TTC549 (cell line): ENCODE data around the gene ARL14EPL.
"Not testable (repeated sequence)": the region's sequence is repeated elsewhere in the genome, so short reads cannot be mapped to it uniquely, and the experiment has no call there.

Experiments
- FAIRE-seq: peaks from 2 replicates; lab custom pipeline; 2012; peaks lifted over from hg19 to GRCh38; lab: Jason Lieb, UNC

Gene ARL14EPL

DNA sequence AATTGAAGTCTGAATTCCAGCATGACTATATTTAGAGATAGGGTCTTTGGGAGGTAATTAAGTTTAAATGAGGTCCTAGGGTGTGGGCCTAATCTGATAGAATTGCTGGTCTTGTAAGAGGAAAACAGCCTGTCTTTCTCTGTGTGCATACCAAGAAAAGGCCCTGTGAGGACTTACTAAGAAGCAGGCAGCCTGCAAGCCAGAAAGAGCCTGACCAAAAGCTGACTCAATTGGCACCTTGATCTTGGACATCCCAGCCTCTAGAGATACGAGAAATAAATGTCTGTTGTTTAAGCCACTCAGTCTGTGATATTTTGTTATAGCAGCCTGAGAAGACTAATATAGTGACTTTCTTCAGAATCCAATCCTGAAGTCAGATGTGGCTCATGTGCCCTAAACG lies 14.6 kb downstream of the ARL14EPL start:
- FAIRE-seq, result no peak

DNA sequence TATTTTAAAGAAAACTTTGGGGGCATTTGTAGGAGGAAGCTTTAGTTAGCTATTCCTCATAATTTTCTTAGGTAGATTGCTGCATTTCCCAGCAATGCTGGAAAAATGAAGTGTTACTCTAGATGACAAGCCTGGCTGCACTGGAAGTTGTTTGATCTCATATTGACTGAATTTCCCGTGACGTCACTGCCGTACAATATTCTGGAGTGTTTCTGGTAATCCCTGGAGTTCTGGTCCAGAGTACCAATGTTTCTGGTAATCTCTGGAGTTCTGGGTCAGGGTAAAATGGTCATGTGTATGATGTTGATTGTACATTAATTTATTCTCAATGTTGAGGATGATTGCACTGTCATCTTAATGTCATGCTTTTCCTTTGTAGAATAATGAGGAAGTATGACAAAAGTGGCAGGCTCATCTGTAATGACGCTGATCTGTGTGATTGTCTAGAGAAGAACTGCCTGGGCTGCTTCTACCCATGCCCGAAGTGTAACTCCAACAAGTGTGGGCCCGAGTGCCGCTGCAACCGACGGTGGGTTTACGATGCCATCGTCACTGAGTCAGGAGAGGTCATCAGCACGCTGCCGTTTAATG lies 26.2 kb downstream of the ARL14EPL start:
- no peak for FAIRE-seq

DNA sequence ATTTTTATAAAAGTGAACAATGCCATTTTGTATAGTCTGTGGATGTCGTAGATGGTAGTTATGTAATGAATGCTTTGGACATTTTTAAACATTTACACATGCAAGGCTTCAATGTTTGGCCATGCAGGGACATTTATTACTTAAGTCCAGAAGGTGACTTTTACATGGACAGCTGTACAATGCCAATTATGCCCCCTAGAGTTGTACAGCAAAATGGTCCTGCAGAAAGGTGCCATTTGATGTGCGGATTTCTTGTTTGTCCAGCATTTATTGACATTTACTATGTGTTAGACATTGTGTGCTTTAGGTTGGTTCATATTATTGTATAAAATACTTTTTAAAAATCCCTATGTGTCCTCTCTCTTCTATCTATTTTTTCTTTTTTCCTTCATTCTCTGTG lies 30.1 kb downstream of the ARL14EPL start:
- FAIRE-seq, result no peak

DNA sequence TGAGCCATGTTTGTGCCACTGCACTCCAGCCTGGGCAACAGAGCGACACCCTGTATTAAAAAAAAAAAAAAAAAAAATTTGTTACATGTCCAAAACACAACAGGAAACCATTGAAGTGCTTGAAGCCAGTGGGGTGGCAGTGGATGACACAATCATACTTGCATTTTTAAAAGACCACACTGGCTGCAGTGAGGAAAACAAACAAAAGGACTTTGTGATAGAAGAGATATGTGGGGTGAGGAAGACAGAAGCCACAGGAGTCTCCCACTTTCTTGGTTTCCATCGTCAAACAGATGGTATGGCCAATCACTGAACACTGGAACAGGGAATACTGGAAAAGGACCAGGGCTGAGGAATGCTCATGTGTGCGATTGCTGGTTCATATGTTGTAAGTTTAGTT lies 31.7 kb downstream of the ARL14EPL start:
- no peak for FAIRE-seq

DNA sequence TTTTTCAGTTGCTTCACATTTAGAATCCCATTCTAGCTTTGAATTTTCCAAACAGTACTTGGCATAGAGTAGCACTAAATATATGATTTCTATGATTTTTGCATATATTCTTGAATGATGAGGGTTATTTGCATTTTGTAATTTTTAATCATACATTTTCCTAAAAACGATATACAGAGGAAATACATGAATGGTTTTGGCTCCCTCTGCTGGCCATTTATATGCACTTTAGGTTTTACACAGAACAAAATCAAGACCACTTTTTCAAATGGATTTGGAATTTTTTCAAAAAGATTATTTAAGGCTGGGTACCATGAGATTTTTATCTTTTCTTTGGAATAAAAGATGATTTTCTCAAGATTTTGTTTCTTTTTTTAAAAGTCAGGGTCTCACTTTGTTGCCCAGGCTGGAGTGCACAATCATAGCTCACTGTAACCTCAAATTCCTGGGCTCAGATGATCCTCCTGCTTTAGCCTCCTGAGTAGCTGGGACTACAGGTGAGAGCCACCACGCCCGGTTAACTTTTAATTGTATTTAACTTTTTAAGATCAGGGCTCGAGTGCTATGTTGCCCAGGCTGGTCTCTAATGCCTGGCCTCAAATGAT lies 35.9 kb downstream of the ARL14EPL start:
- peak; percentile 89 for FAIRE-seq

DNA sequence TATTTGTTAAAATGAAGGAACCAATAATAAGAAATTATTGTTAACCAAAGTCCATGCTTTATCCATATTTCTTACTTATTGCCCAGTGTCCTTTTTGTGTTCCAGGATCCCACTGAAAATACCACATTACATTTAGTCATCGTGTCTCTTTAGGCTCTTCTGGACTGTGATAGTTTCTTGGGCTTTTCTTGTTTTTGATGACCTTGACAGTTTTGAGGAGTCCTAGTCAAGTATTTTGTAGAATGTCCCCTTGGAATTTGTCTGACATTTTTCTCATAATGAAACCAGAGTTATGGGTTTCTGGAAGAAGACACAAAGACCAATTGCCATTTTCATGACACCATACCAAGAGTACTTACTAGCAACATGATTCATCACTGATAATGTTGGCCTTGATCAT lies 38.9 kb downstream of the ARL14EPL start:
- FAIRE-seq, result no peak

DNA sequence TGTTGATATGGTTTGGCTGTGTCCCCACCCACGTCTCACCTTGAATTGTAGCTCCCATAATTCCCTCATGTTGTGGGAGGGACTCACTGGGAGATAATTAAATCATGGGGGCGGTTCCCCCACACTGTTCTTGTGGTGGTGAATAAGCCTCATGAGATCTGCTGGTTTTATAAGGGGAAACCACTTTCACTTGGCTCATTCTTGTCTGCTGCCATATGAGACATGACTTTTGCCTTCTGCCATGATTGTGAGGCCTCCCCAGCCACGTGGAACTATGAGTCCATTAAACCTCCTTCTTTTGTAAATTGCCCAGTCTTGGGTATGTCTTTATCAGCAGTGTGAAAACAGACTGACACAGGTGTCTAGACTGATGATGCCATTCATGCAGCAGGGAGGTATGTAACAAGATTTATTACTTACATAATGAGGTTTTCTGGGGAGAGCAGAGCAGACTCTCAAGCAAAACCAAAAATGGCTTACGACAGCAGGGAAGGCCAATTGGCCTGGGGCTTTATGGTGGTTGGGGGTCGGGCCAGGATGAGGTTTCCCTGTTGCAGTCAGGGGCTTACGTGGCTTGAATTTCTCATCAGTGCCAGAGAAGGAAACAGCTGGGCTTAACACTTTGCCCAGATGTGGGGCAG lies 43.0 kb downstream of the ARL14EPL start:
- no peak for FAIRE-seq

DNA sequence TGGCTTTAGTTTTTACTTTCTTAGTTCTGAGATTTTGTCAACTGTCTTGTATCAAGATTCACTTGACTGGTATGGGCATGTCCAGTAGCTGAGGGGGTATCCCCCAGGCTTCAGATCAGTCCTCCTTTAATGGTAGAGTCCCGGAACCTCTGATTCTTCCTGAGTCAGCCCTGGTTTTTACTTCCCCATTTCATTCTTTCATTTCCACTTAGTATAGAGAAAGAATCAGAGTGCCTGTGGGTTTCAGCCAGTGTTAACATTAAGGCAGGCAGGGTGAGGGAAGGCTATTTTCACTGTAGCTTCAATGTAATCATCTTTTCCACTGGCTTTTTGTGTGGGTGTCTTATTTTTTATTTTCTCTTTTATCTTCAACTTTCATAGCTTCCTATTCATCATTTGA lies 44.2 kb downstream of the ARL14EPL start:
- FAIRE-seq, result no peak

DNA sequence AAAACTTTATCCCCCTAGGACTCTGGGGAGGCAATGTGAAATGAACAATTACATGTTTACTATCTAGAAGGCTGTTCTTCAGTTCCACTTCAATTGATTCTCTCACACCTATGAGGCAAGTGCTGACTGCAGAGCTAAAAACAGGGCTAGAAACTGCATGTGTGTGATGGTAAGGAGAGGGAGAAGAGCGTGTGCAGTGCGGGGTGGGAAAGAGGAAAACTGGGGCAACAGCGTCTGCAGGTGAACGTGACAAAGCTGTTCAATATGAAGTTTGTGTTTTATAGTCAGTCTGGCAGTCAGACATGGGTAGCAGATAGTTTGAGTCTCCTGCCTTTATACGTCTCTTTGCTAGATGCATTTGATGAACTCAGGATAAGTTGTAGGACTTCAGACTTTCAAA lies 45.9 kb downstream of the ARL14EPL start:
- FAIRE-seq, result no peak

DNA sequence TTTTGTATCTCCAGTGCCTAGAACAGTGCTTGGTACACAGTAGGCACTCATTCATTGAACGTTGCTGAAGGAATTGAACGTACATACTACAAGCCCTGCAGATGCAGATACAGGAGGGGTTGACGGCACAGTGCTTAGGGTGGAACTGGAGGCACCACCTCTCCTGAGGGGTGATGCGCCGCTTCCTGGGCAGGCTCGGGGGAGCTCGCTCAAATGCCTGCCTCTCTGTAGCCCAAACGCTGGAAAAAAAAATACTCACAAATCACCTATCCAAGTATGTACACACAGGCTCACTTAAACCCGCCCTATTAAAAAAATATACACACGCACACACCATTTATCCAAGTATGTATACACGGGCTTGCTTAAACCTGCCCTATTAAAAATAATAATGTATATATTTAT lies 52.0 kb downstream of the ARL14EPL start:
- no peak for FAIRE-seq

DNA sequence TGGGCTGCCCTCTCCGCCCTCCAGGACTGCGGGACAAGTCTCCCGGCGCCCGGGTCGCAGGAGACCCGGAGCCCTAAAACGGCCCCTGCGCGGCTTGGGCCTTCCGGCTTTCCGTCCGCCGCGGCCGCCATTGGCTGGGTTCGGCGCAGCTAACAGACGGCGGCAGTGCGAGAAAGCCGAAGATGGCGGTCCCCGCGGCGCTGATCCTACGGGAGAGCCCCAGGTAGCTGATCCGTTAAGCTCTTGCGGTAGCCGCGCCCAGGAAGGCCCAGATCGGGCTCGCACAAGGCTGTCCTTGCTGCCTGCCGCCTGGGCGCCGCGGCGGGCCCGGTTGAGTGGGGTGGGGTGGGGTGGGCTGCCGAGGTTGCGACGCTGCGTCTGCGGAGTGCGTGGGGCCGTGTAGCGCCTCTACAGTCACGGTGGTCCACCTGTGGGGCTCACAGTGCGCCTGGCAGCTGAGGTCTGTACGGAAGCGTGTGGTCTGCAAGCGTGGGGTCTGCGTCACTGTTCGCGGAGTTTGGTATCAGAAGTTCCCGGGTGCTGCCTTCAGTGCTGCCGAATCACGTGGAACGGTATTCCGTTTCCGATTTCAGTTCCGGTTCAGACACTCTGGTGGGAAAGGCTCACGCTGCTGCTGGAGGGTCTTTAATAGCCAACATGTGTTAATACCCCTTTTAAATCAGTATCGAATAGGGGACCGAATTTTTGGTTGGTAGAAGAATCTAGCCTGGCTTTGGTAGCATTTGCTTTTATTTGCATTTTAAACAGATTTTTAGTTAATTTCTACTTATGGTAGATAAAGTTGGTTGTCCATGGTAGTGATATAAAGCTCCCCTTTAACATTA lies 52.8 kb downstream of the ARL14EPL start, which contains the start of gene COMMD10:
COMMD10 (plus strand) TSS at position 155 of the 845 bp plus-strand sequence.
- FAIRE-seq, result no peak

DNA sequence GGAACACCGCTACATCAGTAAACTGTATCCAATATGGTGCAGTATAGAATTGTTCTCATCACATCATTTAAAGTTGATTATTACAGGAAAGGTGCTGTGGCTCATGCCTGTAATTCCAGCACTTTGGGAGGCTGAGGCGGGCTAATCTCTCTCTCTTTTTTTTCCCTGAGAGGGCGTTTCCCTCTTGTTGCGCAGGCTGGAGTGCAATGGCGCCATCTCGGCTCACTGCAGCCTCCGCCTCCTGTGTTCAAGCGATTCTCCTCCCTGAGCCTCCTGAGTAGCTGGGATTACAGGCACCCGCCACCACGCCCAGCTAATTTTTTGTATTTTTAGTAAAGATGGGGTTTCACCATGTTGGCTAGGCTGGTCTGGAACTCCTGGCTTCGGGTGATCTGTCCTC lies 54.0 kb downstream of the ARL14EPL start:
- FAIRE-seq, result not testable (repeated sequence)

DNA sequence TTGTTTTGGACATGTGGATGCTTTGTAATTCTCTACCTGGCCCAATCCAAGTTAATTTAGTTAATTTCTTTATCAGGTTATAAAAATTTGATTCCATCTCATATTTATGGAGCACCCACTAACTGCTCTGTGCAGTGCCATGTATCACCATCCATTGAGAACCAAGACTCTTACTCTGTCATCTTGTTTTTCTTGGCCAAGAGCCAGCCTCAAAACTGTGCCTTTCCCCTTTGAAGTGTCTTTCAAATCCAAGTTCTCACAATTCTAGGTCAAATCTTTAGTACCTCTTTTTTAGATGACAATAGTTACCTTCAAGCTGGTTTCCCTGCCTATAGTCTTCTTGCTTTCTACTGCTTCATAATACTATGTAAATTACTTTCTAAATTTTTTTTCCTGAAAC lies 55.8 kb downstream of the ARL14EPL start:
- no peak for FAIRE-seq

DNA sequence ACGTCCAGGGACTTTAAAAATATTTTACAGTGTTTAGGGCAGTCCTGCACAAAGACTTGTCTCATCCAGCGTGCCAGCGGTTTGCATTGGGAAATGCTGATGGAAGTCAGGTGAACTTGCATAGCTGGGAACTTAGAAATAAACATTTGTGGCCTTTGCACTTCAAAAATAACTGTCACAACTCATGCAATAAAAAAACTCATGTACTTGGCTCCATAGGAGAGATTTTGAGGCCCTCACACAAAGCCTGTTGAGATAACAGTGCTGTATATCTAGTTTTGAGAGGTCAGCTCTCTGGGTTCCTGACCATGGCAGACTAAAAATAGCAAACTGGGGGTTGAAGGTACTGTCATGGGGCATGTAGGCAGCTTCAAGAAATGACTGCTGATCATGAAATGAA lies 58.0 kb downstream of the ARL14EPL start:
- no peak for FAIRE-seq

DNA sequence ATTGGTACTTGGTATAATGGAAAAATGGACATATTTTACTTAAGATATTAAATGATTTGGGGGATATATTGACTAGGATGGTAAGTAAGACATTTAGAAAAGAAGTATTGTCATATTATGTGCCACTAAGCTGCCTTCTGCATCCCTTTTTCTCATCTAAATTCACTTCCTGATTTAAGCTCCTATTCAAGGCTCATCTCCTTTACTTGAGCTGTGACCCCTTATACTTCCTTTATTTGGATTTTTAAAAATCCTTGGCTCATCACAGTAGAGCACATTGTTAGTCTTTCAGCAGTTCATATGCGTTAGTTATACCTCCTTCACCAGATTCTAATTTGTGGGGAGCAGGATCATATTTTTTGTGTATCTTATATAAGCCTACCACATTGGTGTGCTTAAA lies 59.1 kb downstream of the ARL14EPL start:
- FAIRE-seq, result no peak

DNA sequence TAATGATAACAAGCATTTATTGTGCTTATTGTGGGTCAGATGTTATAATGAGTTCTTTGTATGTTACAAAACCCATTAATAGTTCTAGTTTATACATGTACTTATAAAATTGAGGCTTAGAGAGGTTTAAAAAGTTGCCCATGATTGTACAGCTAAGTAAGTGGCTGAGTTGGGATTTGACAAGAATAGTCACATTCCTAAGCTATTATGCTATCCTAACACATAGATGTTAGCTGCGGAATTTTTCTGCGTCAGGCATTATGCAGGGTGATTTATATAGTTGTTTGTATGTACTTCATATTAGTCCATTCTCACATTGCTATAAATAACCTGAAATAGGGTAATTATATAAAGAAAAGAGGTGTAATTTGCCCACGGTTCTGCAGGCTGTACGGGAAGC lies 65.0 kb downstream of the ARL14EPL start:
- no peak for FAIRE-seq

DNA sequence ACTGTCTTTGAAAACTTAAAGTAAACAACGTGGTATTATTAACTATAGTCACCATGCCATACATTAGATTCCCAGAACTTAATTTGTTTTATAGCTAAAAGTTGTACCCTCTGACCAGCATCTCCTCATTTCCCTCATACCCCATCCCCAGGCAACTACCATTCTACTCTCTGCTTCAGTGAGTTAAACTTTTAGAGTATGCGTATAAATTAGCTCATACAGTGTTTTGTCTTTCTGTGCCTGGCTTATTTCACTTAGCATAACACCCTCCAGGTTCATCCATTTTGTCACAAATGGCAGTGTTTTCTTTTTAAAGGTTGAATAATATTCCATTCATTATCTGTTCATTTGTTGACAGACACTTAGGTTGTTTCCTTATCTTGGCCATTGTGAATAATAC lies 66.7 kb downstream of the ARL14EPL start:
- no peak for FAIRE-seq

DNA sequence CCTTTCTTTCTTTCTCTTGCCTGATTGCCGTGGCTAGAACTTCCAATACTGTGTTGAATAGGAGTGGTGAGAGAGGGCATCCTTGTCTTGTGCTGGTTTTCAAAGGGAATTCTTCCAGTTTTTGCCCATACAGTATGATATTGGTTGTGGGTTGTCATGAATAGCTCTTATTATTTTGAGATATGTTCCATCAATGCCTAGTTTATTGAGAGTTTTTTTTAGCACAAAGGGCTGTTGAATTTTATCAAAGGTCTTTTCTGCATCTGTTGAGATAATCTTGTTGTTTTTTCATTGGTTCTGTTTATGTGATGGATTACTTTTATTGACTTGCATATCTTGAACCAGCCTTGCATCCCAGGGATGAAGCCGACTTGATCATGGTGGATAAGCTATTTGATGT lies 72.7 kb downstream of the ARL14EPL start:
- not testable (repeated sequence) for FAIRE-seq
